K562 (cell line): ENCODE data around the gene ARHGEF7. TPM values are rescaled to one million over a fixed set of nuclear protein-coding genes. Genes with fewer than 3 reads are reported as not detected.

Source experiments
- ATAC-seq: fragments of 200-7000 bp; cut with Tn5 transposase; 3 replicates; pipeline ENCODE4 v1.9.1; 2020; ENCODE audit warnings: moderate library complexity
- BruUV-seq: library from RNA; stranded (reverse); fragments of 400-500 nt; replicated peaks from 2 replicates; lab custom pipeline; 2021; lab: Mats Ljungman, UMichigan
- CTCF ChIA-PET: fragments of 300-600 bp; formaldehyde crosslinking; extraction: SDS; loops from one replicate; lab custom pipeline; 2021; ENCODE audit warnings: low intra/inter-chr PET ratio; lab: Yijun Ruan, JAX
- POLR2A ChIA-PET: fragments of 300-600, 350-650 bp; sonication (Branson Sonifier 250); formaldehyde crosslinking; extraction: SDS; loops from one replicate; lab custom pipeline; 2021; ENCODE audit warnings: antibody characterized with exemption, inconsistent platforms; lab: Yijun Ruan, JAX
- DNase-seq, 4 experiments: peaks; one replicate each; pipeline versions ENCODE4 v3.0.0 to v3.0.0-alpha.2; 2011 to 2018; ENCODE audit warnings: low spot score in 3 of 4, mixed read lengths in 3 of 4; ENCODE audit errors: extremely low read depth in 1 of 4
- FAIRE-seq: peaks from 2 replicates; lab custom pipeline; 2011; peaks lifted over from hg19 to GRCh38; lab: Jason Lieb, UNC
- H2AFZ ChIP-seq: 2 replicates; pipeline ENCODE4 v1.6.0; 2011; ENCODE audit warnings: low read depth, low read length, control low read depth, inconsistent platforms
- H3K27ac ChIP-seq: fragments of 200-600 bp; 3 replicates; pipeline ENCODE4 v1.8.0; 2011; ENCODE audit warnings: low read depth, mild to moderate bottlenecking, control low read depth, inconsistent platforms, low read length, moderate library complexity, mixed read lengths; ENCODE audit errors: extremely low read depth
- H3K27me3 ChIP-seq, 2 experiments: fragments of 300-600 bp in 1 of 2; 2 replicates in 1 of 2; 3 replicates in 1 of 2; pipeline versions ENCODE4 v1.6.0 to v1.8.0; 2011; ENCODE audit warnings: inconsistent platforms in 2 of 2, low read length in 2 of 2, mild to moderate bottlenecking in 1 of 2, mixed read lengths in 1 of 2, moderate library complexity in 1 of 2; ENCODE audit not compliant: control insufficient read depth in 2 of 2, insufficient read depth in 2 of 2
- H3K36me3 ChIP-seq: fragments of 300-600 bp; 3 replicates; pipeline ENCODE4 v1.8.0; 2011; ENCODE audit warnings: mild to moderate bottlenecking, low read length, inconsistent platforms; ENCODE audit not compliant: control insufficient read depth, insufficient read depth
- H3K4me1 ChIP-seq, 2 experiments: fragments of 200-600 bp in 1 of 2; replicated peaks in 1 of 2; 2 replicates in 1 of 2; 3 replicates in 1 of 2; pipeline versions ENCODE4 v1.5.1 to v1.8.0; 2011; ENCODE audit warnings: inconsistent platforms in 2 of 2, low read length in 2 of 2, mild to moderate bottlenecking in 1 of 2, mixed read lengths in 1 of 2, moderate library complexity in 1 of 2; ENCODE audit not compliant: control insufficient read depth in 2 of 2, insufficient read depth in 2 of 2
- H3K4me2 ChIP-seq: 2 replicates; pipeline ENCODE4 v1.6.1; 2011; ENCODE audit warnings: low read length, control low read depth, inconsistent platforms, mixed read lengths; ENCODE audit not compliant: insufficient read depth
- H3K4me3 ChIP-seq: fragments of 200-600 bp; sonication (generic), shearing (Covaris generic); 2 replicates; pipeline ENCODE4 v1.5.1; 2016; ENCODE audit warnings: control low read depth, inconsistent platforms
- H3K79me2 ChIP-seq: fragments of 200-600 bp; 3 replicates; pipeline ENCODE4 v1.8.0; 2011; ENCODE audit warnings: low read length, inconsistent platforms; ENCODE audit not compliant: control insufficient read depth, insufficient read depth
- H3K9ac ChIP-seq, 2 experiments: 2 replicates each; pipeline versions ENCODE4 v1.6.0 to v1.6.1; 2011; ENCODE audit warnings: low read depth in 2 of 2, low read length in 2 of 2, control low read depth in 1 of 2, inconsistent platforms in 1 of 2, mild to moderate bottlenecking in 1 of 2, mixed read lengths in 1 of 2; ENCODE audit not compliant: insufficient read depth in 1 of 2
- H3K9me1 ChIP-seq: one replicate; pipeline ENCODE4 v1.6.0; 2011; ENCODE audit warnings: inconsistent platforms, mild to moderate bottlenecking, low read length, moderate library complexity; ENCODE audit not compliant: control insufficient read depth, insufficient read depth
- H3K9me3 ChIP-seq: replicated peaks from 2 replicates; pipeline ENCODE4 v1.5.1; 2011; ENCODE audit warnings: low read depth, low read length, inconsistent platforms; ENCODE audit not compliant: control insufficient read depth, insufficient read depth
- H4K20me1 ChIP-seq: replicated peaks from 2 replicates; pipeline ENCODE4 v1.6.1; 2011; ENCODE audit warnings: low read length, inconsistent platforms, mixed read lengths; ENCODE audit not compliant: control insufficient read depth, insufficient read depth
- FOSL1 ChIP-seq: fragments of 200-800 bp; sonication (Bioruptor generic); conservative IDR thresholded peaks from 2 replicates; pipeline ENCODE4 v1.6.1; 2016; ENCODE audit warnings: missing genetic modification characterization, missing compliant biosample characterization
- IRF9 ChIP-seq: fragments of 450-650 bp; IDR thresholded peaks from 2 replicates; pipeline ENCODE4 v1.6.1; 2016; ENCODE audit warnings: missing biosample characterization, missing genetic modification characterization
- KLF1 ChIP-seq: fragments of 450-650 bp; IDR thresholded peaks from 2 replicates; pipeline ENCODE4 v1.6.1; 2016; ENCODE audit warnings: missing genetic modification characterization, missing compliant biosample characterization
- LCOR ChIP-seq: sonication (generic); formaldehyde crosslinking; IDR thresholded peaks from 2 replicates; pipeline ENCODE4 v1.8.0; 2022; ENCODE audit warnings: mild to moderate bottlenecking, missing genetic modification reagents
- MXI1 ChIP-seq: IDR thresholded peaks from 2 replicates; pipeline ENCODE4 v1.6.1; 2011; ENCODE audit warnings: low read depth, mild to moderate bottlenecking, improper control_type of control experiment, low read length
- PATZ1 ChIP-seq: fragments of 250-450 bp; sonication (Bioruptor Pico); IDR thresholded peaks from 2 replicates; pipeline ENCODE4 v1.5.0; 2020; ENCODE audit warnings: mild to moderate bottlenecking, borderline replicate concordance
- POLR2H ChIP-seq: IDR thresholded peaks from 2 replicates; pipeline ENCODE4 v1.6.1; 2016; ENCODE audit warnings: missing genetic modification characterization, low read depth, mild to moderate bottlenecking, control low read depth, missing compliant biosample characterization, moderate library complexity
- TAF15 ChIP-seq: fragments of 200-400 bp; formaldehyde crosslinking; IDR thresholded peaks from 2 replicates; pipeline ENCODE4 v1.6.1; 2017; ENCODE audit warnings: mild to moderate bottlenecking, low read depth, low read length, moderate library complexity
- ZNF197 ChIP-seq: fragments of 200-800 bp; sonication (Bioruptor generic); IDR thresholded peaks from 2 replicates; pipeline ENCODE4 v1.6.1; 2016; ENCODE audit warnings: low read depth, missing genetic modification characterization, missing compliant biosample characterization
- ZNF280A ChIP-seq: fragments of 450-650 bp; IDR thresholded peaks from 2 replicates; pipeline ENCODE4 v1.6.1; 2018; ENCODE audit warnings: mild to moderate bottlenecking, low read depth; ENCODE audit not compliant: partially characterized antibody
- ZNF551 ChIP-seq: fragments of 250-450 bp; sonication (Bioruptor Pico); IDR thresholded peaks from 2 replicates; pipeline ENCODE4 v1.5.0; 2021; ENCODE audit warnings: mild to moderate bottlenecking, moderate library complexity
- ZNF609 ChIP-seq: sonication (generic); formaldehyde crosslinking; IDR thresholded peaks from 2 replicates; pipeline ENCODE4 v1.8.1; 2023; ENCODE audit warnings: missing genetic modification reagents, mild to moderate bottlenecking, borderline replicate concordance
- ZNF699 ChIP-seq: fragments of 250-450 bp; sonication (Bioruptor Pico); IDR thresholded peaks from 2 replicates; pipeline ENCODE4 v1.8.0; 2021; ENCODE audit warnings: mild to moderate bottlenecking, moderate library complexity; ENCODE audit not compliant: insufficient replicate concordance
- WGBS: fragments of 100-300 bp; shearing (Covaris generic); methylation state at CpG from one replicate; pipeline ENCODE4 v1.1.6; 2016; ENCODE audit warnings: low coverage, mixed read lengths; ENCODE audit not compliant: insufficient coverage; ENCODE audit errors: missing lambda C conversion rate; 5-methylcytosine and 5-hydroxymethylcytosine counted together
- in situ Hi-C: fragments of 300-500 bp; cut with MboI; formaldehyde crosslinking; loops from 4 replicates; pipeline ENCODE4 v1.15.0; 2018; ENCODE audit warnings: inconsistent platforms, mixed read lengths
- intact Hi-C: fragments of 100-400 bp; cut with micrococcal nuclease; formaldehyde crosslinking; loops from 2 replicates; pipeline ENCODE4 v1.14.2; 2022
- polyA plus RNA-seq, 8 experiments: library from polyadenylated mRNA; depleted of rRNA in 4 of 8; stranded (reverse) in 5 of 8; unstranded in 3 of 8; fragments of >200 nt; fragmentation: Nextera tagmentation in 2 of 8; fragmentation: Illumina TruSeq in 1 of 8; extraction: Ambion mirVana in 2 of 8; extraction: Trizol in 1 of 8; gene quantifications; 2 replicates each; pipeline versions ENCODE4 v1.2.1 to v1.2.3, GENCODE V29; 2011 to 2014; ENCODE audit warnings: inconsistent platforms in 1 of 8, missing spikeins in 1 of 8
- total RNA-seq, 7 experiments: library from RNA; depleted of rRNA in 6 of 7; stranded (reverse); fragments of >200 nt in 6 of 7; fragmentation: Illumina TruSeq in 2 of 7; extraction: Trizol in 2 of 7; gene quantifications; 2 replicates each; pipeline versions ENCODE4 v1.2.1 to v1.2.3, GENCODE V29; 2011 to 2021; ENCODE audit warnings: low replicate concordance in 1 of 7

Gene ARHGEF7
- total and polyA plus RNA-seq, 9 of the 15 experiments (the other 6 are each of a cell fraction or from before 2014, with no cell fraction given) = 2.1 to 26.8 (median 17.5) TPM

- ChIA-PET CTCF (no interaction called here), POLR2A (no interaction called here)
- no peak overlapping the region for H3K27ac ChIP-seq
- H3K9ac ChIP-seq = no peak overlapping the region
- no peaks in the 10 kb centered on the region for H3K9me1 ChIP-seq
- H3K4me1 ChIP-seq = no peaks in the 10 kb centered on the region
- WGBS = 98% methylated on average over 7 of the region's 9 CpGs
- no peak for ATAC-seq
- H3K9me3 ChIP-seq = no peaks in the 10 kb centered on the region; the same call in 1 of the 2 replicates
- BruUV-seq = no TSS peak
- no peak overlapping the region for H2AFZ ChIP-seq
- no peaks in the 10 kb centered on the region for H3K27me3 ChIP-seq
- intact Hi-C loops = no loop called here
- in situ Hi-C loops = no loop called here
- no peak for FAIRE-seq
- no peak overlapping the region for H3K4me2 ChIP-seq
- H3K4me3 ChIP-seq = no peak overlapping the region
- H3K36me3 ChIP-seq = peaks cover 11% of the 10 kb centered on the region; the same call in 2 of the 3 replicates
- no peaks in the 10 kb centered on the region for H4K20me1 ChIP-seq
- DNase-seq = no peak
- H3K79me2 ChIP-seq = no peaks in the 10 kb centered on the region
- TF ChIP-seq KLF1 = no peak
- TF ChIP-seq FOSL1 (tag) = no peak
- TF ChIP-seq ZNF699 (CRISPR knock-in tag) = no peak
- TF ChIP-seq ZNF197 (CRISPR knock-in tag) = no peak
- no peak for TF ChIP-seq MXI1
- no peak for TF ChIP-seq ZNF280A
- no peak for TF ChIP-seq TAF15
- TF ChIP-seq LCOR (CRISPR knock-in tag) = no peak
- TF ChIP-seq ZNF551 (CRISPR knock-in tag) = no peak
- no peak for TF ChIP-seq PATZ1
- no peak for TF ChIP-seq IRF9
- TF ChIP-seq ZNF609 (CRISPR knock-in tag) = no peak
- TF ChIP-seq POLR2H = no peak
These were observed 138.3 kb downstream of the ARHGEF7 start for GRCh38 chr13:111253365-111253872.
